ENCODE data around the gene PTX4. TPM values are rescaled to one million over a fixed set of nuclear protein-coding genes. Genes with fewer than 3 reads are reported as not detected.

The PTX4 gene
- total and polyA plus RNA-seq, 2 experiments from 2014 or later, result not detected

DNA sequence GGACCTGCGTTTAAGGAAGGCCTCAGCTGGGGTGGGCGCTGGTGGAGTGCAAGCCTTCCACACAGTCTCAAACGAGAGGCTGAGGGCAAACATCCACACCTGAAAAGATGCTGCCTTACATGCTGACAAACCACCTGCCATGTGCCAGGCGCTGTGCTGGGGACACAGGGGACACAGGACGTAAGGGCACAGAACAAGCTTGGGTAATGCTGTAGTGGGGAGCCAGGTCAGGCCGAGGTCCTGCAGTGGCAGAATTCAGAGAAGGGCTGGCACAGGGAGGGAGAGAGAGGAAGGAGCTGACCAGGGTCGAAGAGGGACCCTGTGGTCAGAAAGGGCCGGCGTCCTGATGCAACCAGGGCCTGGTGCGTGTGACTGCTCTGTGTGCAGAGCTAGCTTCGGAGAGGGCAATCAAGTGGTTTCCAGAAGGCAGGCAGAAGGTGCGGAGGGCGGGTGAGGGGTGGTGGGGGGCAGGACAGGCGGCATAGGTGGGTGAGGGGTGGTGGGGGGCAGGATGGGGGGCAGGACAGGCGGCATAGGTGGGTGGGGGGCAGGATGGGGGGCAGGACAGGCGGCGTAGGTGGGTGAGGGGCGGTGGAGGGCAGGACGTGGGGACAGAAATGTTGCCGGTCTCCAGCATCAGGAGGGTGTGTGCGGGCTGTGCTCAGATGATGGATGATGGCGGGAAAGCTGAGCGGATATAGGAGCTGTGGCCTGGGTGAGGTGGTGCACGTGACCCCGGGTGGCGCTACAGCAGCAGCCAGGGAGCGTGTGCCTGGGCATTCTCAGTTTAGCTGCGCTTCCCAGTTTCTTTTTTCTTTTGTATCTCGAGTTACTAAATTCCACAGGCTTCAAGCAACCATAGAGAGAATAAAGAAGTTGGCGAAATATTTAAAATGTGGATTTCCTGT is 23.2 kb upstream of the PTX4 start:
- H3K27ac Mint-ChIP-seq, result no peak overlapping the region
- no peaks in the 10 kb centered on the region for H3K4me1 ChIP-seq (ENCODE audit: insufficient read depth)
- H3K36me3 Mint-ChIP-seq (ENCODE audit: low read depth), result peaks cover 46% of the 10 kb centered on the region
- TF ChIP-seq REST (IDR thresholded peaks at IDR 0.05; ENCODE audit: unreplicated experiment) (no peak), EZH2 (IDR thresholded peaks at IDR 0.05; ENCODE audit: low read depth, unreplicated experiment) (no peak), CTCF (conservative IDR thresholded peaks at IDR 0.05; ENCODE audit: low read depth in 2 of 2) (no peak; a peak in 1 of 4 replicates), NANOG (IDR thresholded peaks at IDR 0.05; ENCODE audit: borderline replicate concordance) (no peak), ZNF331 (CRISPR knock-in tag; IDR thresholded peaks at IDR 0.05; ENCODE audit: low read depth) (no peak), ETS1 (IDR thresholded peaks at IDR 0.05) (no peak), JUNB (IDR thresholded peaks at IDR 0.05; ENCODE audit: unreplicated experiment) (no peak), CREB1 (CRISPR knock-in tag; IDR thresholded peaks at IDR 0.05; ENCODE audit: low read depth) (no peak), POLR2AphosphoS5 (IDR thresholded peaks at IDR 0.05; ENCODE audit: low read depth) (no peak), ZNF114 (CRISPR knock-in tag; IDR thresholded peaks at IDR 0.05) (no peak), STAT1 (IDR thresholded peaks at IDR 0.05; ENCODE audit: unreplicated experiment) (no peak), EZH2phosphoT487 (IDR thresholded peaks at IDR 0.05; ENCODE audit: unreplicated experiment) (no peak)
- TF ChIP-seq, protein P1, sequence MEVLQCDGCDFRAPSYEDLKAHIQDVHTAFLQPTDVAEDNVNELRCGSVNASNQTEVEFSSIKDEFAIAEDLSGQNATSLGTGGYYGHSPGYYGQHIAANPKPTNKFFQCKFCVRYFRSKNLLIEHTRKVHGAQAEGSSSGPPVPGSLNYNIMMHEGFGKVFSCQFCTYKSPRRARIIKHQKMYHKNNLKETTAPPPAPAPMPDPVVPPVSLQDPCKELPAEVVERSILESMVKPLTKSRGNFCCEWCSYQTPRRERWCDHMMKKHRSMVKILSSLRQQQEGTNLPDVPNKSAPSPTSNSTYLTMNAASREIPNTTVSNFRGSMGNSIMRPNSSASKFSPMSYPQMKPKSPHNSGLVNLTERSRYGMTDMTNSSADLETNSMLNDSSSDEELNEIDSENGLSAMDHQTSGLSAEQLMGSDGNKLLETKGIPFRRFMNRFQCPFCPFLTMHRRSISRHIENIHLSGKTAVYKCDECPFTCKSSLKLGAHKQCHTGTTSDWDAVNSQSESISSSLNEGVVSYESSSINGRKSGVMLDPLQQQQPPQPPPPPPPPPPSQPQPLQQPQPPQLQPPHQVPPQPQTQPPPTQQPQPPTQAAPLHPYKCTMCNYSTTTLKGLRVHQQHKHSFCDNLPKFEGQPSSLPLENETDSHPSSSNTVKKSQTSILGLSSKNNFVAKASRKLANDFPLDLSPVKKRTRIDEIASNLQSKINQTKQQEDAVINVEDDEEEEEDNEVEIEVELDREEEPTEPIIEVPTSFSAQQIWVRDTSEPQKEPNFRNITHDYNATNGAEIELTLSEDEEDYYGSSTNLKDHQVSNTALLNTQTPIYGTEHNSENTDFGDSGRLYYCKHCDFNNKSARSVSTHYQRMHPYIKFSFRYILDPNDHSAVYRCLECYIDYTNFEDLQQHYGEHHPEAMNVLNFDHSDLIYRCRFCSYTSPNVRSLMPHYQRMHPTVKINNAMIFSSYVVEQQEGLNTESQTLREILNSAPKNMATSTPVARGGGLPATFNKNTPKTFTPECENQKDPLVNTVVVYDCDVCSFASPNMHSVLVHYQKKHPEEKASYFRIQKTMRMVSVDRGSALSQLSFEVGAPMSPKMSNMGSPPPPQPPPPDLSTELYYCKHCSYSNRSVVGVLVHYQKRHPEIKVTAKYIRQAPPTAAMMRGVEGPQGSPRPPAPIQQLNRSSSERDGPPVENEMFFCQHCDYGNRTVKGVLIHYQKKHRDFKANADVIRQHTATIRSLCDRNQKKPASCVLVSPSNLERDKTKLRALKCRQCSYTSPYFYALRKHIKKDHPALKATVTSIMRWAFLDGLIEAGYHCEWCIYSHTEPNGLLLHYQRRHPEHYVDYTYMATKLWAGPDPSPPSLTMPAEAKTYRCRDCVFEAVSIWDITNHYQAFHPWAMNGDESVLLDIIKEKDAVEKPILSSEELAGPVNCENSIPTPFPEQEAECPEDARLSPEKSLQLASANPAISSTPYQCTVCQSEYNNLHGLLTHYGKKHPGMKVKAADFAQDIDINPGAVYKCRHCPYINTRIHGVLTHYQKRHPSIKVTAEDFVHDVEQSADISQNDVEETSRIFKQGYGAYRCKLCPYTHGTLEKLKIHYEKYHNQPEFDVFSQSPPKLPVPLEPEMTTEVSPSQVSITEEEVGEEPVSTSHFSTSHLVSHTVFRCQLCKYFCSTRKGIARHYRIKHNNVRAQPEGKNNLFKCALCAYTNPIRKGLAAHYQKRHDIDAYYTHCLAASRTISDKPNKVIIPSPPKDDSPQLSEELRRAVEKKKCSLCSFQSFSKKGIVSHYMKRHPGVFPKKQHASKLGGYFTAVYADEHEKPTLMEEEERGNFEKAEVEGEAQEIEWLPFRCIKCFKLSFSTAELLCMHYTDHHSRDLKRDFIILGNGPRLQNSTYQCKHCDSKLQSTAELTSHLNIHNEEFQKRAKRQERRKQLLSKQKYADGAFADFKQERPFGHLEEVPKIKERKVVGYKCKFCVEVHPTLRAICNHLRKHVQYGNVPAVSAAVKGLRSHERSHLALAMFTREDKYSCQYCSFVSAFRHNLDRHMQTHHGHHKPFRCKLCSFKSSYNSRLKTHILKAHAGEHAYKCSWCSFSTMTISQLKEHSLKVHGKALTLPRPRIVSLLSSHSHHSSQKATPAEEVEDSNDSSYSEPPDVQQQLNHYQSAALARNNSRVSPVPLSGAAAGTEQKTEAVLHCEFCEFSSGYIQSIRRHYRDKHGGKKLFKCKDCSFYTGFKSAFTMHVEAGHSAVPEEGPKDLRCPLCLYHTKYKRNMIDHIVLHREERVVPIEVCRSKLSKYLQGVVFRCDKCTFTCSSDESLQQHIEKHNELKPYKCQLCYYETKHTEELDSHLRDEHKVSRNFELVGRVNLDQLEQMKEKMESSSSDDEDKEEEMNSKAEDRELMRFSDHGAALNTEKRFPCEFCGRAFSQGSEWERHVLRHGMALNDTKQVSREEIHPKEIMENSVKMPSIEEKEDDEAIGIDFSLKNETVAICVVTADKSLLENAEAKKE (CRISPR knock-in tag; IDR thresholded peaks at IDR 0.05), result no peak
- H3K27ac ChIP-seq (ENCODE audit: low read depth), result no peak overlapping the region
- ATAC-seq (peak; percentile 47), DNase-seq (ENCODE audit: low spot score) (peak; percentile 51)
- H3K27me3 Mint-ChIP-seq (ENCODE audit: insufficient read depth, low read depth, poor library complexity), result peaks cover 14% of the 10 kb centered on the region
- H3K9me3 Mint-ChIP-seq, result peaks cover 16% of the 10 kb centered on the region; the same call in 2 of the 3 replicates
- H3K36me3 ChIP-seq (ENCODE audit: insufficient read depth), result no peaks in the 10 kb centered on the region
- H3F3A ChIP-seq (replicated peaks; ENCODE audit: low read depth), result no peaks in the 10 kb centered on the region
- no peak overlapping the region for H3K4me3 ChIP-seq
- H3K4me2 ChIP-seq, result no peak overlapping the region
- H3K79me2 ChIP-seq (replicated peaks; ENCODE audit: insufficient read depth), result no peaks in the 10 kb centered on the region
- no peaks in the 10 kb centered on the region; the same call in 1 of the 2 replicates for H4K20me1 ChIP-seq (replicated peaks; ENCODE audit: insufficient read depth)
- no peak overlapping the region for H3K4me3 Mint-ChIP-seq
- no peaks in the 10 kb centered on the region for H3K27me3 ChIP-seq (ENCODE audit: insufficient read depth)
- H2AFZ ChIP-seq, result no peak overlapping the region
- H3K4me1 Mint-ChIP-seq, result no peaks in the 10 kb centered on the region
- no peaks in the 10 kb centered on the region for H3K9me2 ChIP-seq (ENCODE audit: insufficient read depth)
